Transverse colon (tissue), 4 donors: ENCODE data around the gene ELN. TPM values are rescaled to one million over a fixed set of nuclear protein-coding genes. Genes with fewer than 3 reads are reported as not detected.

Experiments used
- DNase-seq: peaks from one replicate; pipeline ENCODE4 v3.0.0-alpha.2; 2019
- H3K27ac ChIP-seq, 4 donors: fragments of 200-600 bp; sonication (generic); 2 replicates each; pipeline ENCODE4 v1.5.1; 2016 to 2018; ENCODE audit warnings: inconsistent platforms in 4 of 4
- H3K27me3 ChIP-seq: fragments of 200-600 bp; sonication (generic); 2 replicates; pipeline ENCODE4 v1.5.1; 2017; ENCODE audit warnings: inconsistent platforms
- H3K36me3 ChIP-seq, 4 donors: fragments of 200-600 bp; sonication (generic); 2 replicates each; pipeline ENCODE4 v1.5.1; 2017 to 2019; ENCODE audit warnings: inconsistent platforms in 4 of 4
- H3K4me1 ChIP-seq, 4 donors: fragments of 200-600 bp; sonication (generic); 2 replicates each; pipeline ENCODE4 v1.5.1; 2017 to 2020; ENCODE audit warnings: inconsistent platforms in 4 of 4
- H3K4me3 ChIP-seq, 4 donors: fragments of 200-600 bp; sonication (generic); 1 replicate in 1 of 4; 2 replicates in 3 of 4; pipeline versions ENCODE4 v1.5.1 to v1.6.1; 2017 to 2019; ENCODE audit warnings: inconsistent platforms in 4 of 4
- H3K9me3 ChIP-seq, 2 donors: fragments of 200-600 bp; sonication (generic); 2 replicates each; pipeline ENCODE4 v1.5.1; 2017 to 2019; ENCODE audit warnings: inconsistent platforms in 2 of 2
- CTCF ChIP-seq, 5 experiments: fragments of 200-600 bp in 3 of 5; fragments of 450-650 bp in 2 of 5; sonication (generic) in 3 of 5; IDR thresholded peaks; 1 replicate in 2 of 5; 2 replicates in 3 of 5; pipeline ENCODE4 v1.5.1; 2016 to 2017; ENCODE audit warnings: antibody characterized with exemption in 5 of 5, inconsistent platforms in 3 of 5, mild to moderate bottlenecking in 2 of 5, moderate library complexity in 1 of 5
- EP300 ChIP-seq: sonication (generic); formaldehyde crosslinking; IDR thresholded peaks from one replicate; pipeline ENCODE4 v1.6.1; 2017; ENCODE audit warnings: antibody characterized with exemption, low read depth
- POLR2A ChIP-seq: fragments of 450-650 bp; IDR thresholded peaks from one replicate; pipeline ENCODE4 v1.6.1; 2016; ENCODE audit warnings: antibody characterized with exemption, mild to moderate bottlenecking, moderate library complexity
- POLR2AphosphoS5 ChIP-seq, 3 donors: sonication (generic); formaldehyde crosslinking; IDR thresholded peaks; one replicate each; pipeline ENCODE4 v1.6.1; 2016; ENCODE audit warnings: antibody characterized with exemption in 3 of 3
- WGBS, 2 donors: methylation state at CpG; one replicate each; pipeline ENCODE4 v1.1.5; 2018; ENCODE audit warnings: low coverage in 1 of 2; 5-methylcytosine and 5-hydroxymethylcytosine counted together
- in situ Hi-C, 4 donors: fragments of 200-750 bp; cut with MboI; loops; one replicate each; pipeline versions ENCODE4 v1.15.0 to v1.15.1; 2017; ENCODE audit warnings: low sequenced_read_pairs in 3 of 4, low pct_ligation_motif_present in 1 of 4, low pct_unique_long_range_greater_than_20kb in 1 of 4
- intact Hi-C: fragments of 100-400 bp; cut with DNase I; formaldehyde crosslinking; loops from one replicate; pipeline ENCODE4 v1.15.1; 2023; ENCODE audit warnings: low total_unique reads
- total RNA-seq, 4 donors: library from RNA; depleted of rRNA; stranded (reverse); fragments of >200 nt; gene quantifications; one replicate each; pipeline ENCODE4 v1.1.0, GENCODE V29; 2016

The ELN gene
- total RNA-seq, 4 donors from 2014 or later, result 8.4 to 147 (median 25.8) TPM

- DNase-seq, result peak; percentile 31
- Histone ChIP-seq H3K36me3 (peaks cover 0 to 8% (median 3%) of the 10 kb centered on the region in 4 donors), H3K27ac (peak overlapping the region in 3 of 4 donors; percentile 2 to 56 (median 23)), H3K27me3 (no peaks in the 10 kb centered on the region), H3K9me3 (no peaks in the 10 kb centered on the region), H3K4me3 (no peak overlapping the region), H3K4me1 (no peaks in the 10 kb centered on the region)
- TF ChIP-seq POLR2A, result no peak
- TF ChIP-seq CTCF (IDR thresholded peaks at IDR 0.05), result no peak
- peak in 2 of 3 donors; percentile 10 to 17 for TF ChIP-seq POLR2AphosphoS5 (IDR thresholded peaks at IDR 0.05)
- TF ChIP-seq EP300, result no peak
- WGBS, 2 donors, result 60 to 80% methylated on average over 1 to 8 of the region's 8 CpGs
- in situ Hi-C loops, result no loop called here
- intact Hi-C loops, result no loop called here
Observed at GRCh38 chr7:74101061-74101681, 73.2 kb downstream of the ELN start.

- no peak overlapping the region for H3K27ac ChIP-seq
- WGBS, 2 donors, result 96% methylated on average over 6 of the region's 6 CpGs; no CpG with 5 or more reads in 1 of the 2 donors
- intact Hi-C loops (no loop called here), in situ Hi-C loops (no loop called here)
- TF ChIP-seq EP300 (no peak), CTCF (IDR thresholded peaks at IDR 0.05) (no peak), POLR2AphosphoS5 (IDR thresholded peaks at IDR 0.05) (no peak), POLR2A (no peak)
- H3K4me1 ChIP-seq, result no peaks in the 10 kb centered on the region
- no peaks in the 10 kb centered on the region for H3K9me3 ChIP-seq
- peaks cover 0 to 11% (median 4%) of the 10 kb centered on the region in 4 donors for H3K36me3 ChIP-seq
- H3K4me3 ChIP-seq, result no peak overlapping the region
- DNase-seq, result no peak
- H3K27me3 ChIP-seq, result no peaks in the 10 kb centered on the region
Observed at GRCh38 chr7:74103219-74103772, 75.3 kb downstream of the ELN start.

GRCh38 chr7:74104702-74105101 lies 76.7 kb downstream of the ELN start:
- TF ChIP-seq EP300 (no peak), POLR2AphosphoS5 (IDR thresholded peaks at IDR 0.05) (no peak), CTCF (IDR thresholded peaks at IDR 0.05) (no peak), POLR2A (no peak)
- WGBS, 2 donors, result 91 to 100% methylated on average over 2 to 8 of the region's 8 CpGs
- in situ Hi-C loops, result no loop called here
- no peaks in the 10 kb centered on the region for H3K4me1 ChIP-seq
- no peaks in the 10 kb centered on the region for H3K27me3 ChIP-seq
- H3K4me3 ChIP-seq, result no peak overlapping the region
- intact Hi-C loops, result no loop called here
- H3K36me3 ChIP-seq, result peaks cover 0 to 11% (median 4%) of the 10 kb centered on the region in 4 donors
- no peaks in the 10 kb centered on the region for H3K9me3 ChIP-seq
- no peak for DNase-seq
- no peak overlapping the region for H3K27ac ChIP-seq

- in situ Hi-C loops, result no loop called here
- no peak for DNase-seq
- Histone ChIP-seq H3K4me3 (no peak overlapping the region), H3K27ac (no peak overlapping the region), H3K36me3 (peaks cover 0 to 11% (median 4%) of the 10 kb centered on the region in 4 donors), H3K4me1 (no peaks in the 10 kb centered on the region), H3K9me3 (no peaks in the 10 kb centered on the region), H3K27me3 (no peaks in the 10 kb centered on the region)
- WGBS, 2 donors, result 87% methylated on average over 11 of the region's 11 CpGs; no CpG with 5 or more reads in 1 of the 2 donors
- TF ChIP-seq POLR2AphosphoS5 (IDR thresholded peaks at IDR 0.05), result no peak
- TF ChIP-seq CTCF (IDR thresholded peaks at IDR 0.05), result no peak
- no peak for TF ChIP-seq POLR2A
- intact Hi-C loops, result no loop called here
Observed at GRCh38 chr7:74105992-74106391, 78.0 kb downstream of the ELN start.
